Measurements from ENCODE around the gene MBTPS1. TPM values are rescaled to one million over a fixed set of nuclear protein-coding genes. Genes with fewer than 3 reads are reported as not detected.

The MBTPS1 gene
- total and polyA plus RNA-seq, 9 of the 15 experiments (the other 6 are each of a cell fraction or from before 2014, with no cell fraction given), result 2.8 to 57.6 (median 43.8) TPM

DNA sequence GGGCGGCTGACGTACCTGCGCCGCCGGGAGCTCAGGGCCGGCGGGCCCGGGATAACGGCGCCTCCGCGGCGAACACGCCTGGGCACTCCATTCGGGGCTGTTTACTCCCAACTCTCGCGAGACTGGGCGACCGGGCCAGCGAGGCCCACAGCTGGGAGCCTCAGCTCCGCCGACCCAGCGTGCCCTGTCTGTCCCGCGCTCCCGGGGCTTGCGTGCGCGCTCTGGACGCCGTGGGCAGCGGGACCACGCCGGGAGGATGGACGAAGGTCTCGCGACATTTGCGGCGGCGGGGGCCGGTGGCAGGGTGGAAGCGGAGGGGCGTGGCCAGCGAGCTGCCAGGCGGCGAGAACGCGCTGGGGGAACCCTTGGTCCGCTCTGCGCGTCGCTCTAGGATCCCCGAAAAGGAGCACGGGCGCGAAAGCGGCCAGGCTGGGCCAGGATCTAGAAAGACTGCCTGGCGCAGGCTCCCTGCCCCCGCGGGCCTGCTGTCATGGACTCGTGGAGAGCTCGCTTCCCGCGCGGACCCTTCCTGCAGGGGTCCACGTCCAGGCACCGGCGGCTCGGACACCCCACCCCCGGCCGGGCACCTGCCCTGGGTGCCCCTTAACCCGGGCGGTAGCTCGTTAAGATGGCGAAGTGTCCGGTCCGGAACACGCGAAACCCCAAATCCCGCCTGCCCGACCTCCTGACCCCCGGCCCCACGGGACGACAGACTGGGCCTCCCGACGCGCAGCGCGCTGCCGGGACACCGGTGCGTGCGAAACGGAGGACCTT, at the start of gene MBTPS1 (continued):
- TF ChIP-seq, protein P1, sequence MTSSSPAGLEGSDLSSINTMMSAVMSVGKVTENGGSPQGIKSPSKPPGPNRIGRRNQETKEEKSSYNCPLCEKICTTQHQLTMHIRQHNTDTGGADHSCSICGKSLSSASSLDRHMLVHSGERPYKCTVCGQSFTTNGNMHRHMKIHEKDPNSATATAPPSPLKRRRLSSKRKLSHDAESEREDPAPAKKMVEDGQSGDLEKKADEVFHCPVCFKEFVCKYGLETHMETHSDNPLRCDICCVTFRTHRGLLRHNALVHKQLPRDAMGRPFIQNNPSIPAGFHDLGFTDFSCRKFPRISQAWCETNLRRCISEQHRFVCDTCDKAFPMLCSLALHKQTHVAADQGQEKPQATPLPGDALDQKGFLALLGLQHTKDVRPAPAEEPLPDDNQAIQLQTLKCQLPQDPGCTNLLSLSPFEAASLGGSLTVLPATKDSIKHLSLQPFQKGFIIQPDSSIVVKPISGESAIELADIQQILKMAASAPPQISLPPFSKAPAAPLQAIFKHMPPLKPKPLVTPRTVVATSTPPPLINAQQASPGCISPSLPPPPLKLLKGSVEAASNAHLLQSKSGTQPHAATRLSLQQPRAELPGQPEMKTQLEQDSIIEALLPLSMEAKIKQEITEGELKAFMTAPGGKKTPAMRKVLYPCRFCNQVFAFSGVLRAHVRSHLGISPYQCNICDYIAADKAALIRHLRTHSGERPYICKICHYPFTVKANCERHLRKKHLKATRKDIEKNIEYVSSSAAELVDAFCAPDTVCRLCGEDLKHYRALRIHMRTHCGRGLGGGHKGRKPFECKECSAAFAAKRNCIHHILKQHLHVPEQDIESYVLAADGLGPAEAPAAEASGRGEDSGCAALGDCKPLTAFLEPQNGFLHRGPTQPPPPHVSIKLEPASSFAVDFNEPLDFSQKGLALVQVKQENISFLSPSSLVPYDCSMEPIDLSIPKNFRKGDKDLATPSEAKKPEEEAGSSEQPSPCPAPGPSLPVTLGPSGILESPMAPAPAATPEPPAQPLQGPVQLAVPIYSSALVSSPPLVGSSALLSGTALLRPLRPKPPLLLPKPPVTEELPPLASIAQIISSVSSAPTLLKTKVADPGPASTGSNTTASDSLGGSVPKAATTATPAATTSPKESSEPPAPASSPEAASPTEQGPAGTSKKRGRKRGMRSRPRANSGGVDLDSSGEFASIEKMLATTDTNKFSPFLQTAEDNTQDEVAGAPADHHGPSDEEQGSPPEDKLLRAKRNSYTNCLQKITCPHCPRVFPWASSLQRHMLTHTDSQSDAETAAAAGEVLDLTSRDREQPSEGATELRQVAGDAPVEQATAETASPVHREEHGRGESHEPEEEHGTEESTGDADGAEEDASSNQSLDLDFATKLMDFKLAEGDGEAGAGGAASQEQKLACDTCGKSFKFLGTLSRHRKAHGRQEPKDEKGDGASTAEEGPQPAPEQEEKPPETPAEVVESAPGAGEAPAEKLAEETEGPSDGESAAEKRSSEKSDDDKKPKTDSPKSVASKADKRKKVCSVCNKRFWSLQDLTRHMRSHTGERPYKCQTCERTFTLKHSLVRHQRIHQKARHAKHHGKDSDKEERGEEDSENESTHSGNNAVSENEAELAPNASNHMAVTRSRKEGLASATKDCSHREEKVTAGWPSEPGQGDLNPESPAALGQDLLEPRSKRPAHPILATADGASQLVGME (CRISPR knock-in tag; IDR thresholded peaks at IDR 0.05), result peak; percentile 30; the same call in 1 of the 2 replicates
- TF ChIP-seq SMAD4 (CRISPR knock-in tag; conservative IDR thresholded peaks at IDR 0.05), result peak; percentile 78
- TF ChIP-seq TEAD4 (IDR thresholded peaks at IDR 0.05; ENCODE audit: low read length), result 0 out of 2 replicates have a peak, but pooled peaks have one; percentile 2
- TF ChIP-seq TEAD4 (CRISPR knock-in tag; IDR thresholded peaks at IDR 0.05; ENCODE audit: borderline replicate concordance), result no peak
- TF ChIP-seq, protein P2, sequence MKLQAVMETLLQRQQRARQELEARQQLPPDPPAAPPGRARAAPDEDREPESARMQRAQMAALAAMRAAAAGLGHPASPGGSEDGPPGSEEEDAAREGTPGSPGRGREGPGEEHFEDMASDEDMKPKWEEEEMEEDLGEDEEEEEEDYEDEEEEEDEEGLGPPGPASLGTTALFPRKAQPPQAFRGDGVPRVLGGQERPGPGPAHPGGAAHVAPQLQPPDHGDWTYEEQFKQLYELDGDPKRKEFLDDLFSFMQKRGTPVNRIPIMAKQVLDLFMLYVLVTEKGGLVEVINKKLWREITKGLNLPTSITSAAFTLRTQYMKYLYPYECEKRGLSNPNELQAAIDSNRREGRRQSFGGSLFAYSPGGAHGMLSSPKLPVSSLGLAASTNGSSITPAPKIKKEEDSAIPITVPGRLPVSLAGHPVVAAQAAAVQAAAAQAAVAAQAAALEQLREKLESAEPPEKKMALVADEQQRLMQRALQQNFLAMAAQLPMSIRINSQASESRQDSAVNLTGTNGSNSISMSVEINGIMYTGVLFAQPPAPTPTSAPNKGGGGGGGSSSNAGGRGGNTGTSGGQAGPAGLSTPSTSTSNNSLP (IDR thresholded peaks at IDR 0.05; ENCODE audit: borderline replicate concordance, low read depth, low read length), result no peak
- TF ChIP-seq JUND (IDR thresholded peaks at IDR 0.05; ENCODE audit: borderline replicate concordance, low read depth, low read length), result no peak; the same call in none of the 2 replicates
- peak; percentile 20; the same call in 1 of the 3 replicates for TF ChIP-seq JUND (tag; IDR thresholded peaks at IDR 0.05; ENCODE audit: borderline replicate concordance, low read depth, low read length)
- peak; percentile 83 for TF ChIP-seq EGR1 (conservative IDR thresholded peaks at IDR 0.05)
- TF ChIP-seq, protein P3, sequence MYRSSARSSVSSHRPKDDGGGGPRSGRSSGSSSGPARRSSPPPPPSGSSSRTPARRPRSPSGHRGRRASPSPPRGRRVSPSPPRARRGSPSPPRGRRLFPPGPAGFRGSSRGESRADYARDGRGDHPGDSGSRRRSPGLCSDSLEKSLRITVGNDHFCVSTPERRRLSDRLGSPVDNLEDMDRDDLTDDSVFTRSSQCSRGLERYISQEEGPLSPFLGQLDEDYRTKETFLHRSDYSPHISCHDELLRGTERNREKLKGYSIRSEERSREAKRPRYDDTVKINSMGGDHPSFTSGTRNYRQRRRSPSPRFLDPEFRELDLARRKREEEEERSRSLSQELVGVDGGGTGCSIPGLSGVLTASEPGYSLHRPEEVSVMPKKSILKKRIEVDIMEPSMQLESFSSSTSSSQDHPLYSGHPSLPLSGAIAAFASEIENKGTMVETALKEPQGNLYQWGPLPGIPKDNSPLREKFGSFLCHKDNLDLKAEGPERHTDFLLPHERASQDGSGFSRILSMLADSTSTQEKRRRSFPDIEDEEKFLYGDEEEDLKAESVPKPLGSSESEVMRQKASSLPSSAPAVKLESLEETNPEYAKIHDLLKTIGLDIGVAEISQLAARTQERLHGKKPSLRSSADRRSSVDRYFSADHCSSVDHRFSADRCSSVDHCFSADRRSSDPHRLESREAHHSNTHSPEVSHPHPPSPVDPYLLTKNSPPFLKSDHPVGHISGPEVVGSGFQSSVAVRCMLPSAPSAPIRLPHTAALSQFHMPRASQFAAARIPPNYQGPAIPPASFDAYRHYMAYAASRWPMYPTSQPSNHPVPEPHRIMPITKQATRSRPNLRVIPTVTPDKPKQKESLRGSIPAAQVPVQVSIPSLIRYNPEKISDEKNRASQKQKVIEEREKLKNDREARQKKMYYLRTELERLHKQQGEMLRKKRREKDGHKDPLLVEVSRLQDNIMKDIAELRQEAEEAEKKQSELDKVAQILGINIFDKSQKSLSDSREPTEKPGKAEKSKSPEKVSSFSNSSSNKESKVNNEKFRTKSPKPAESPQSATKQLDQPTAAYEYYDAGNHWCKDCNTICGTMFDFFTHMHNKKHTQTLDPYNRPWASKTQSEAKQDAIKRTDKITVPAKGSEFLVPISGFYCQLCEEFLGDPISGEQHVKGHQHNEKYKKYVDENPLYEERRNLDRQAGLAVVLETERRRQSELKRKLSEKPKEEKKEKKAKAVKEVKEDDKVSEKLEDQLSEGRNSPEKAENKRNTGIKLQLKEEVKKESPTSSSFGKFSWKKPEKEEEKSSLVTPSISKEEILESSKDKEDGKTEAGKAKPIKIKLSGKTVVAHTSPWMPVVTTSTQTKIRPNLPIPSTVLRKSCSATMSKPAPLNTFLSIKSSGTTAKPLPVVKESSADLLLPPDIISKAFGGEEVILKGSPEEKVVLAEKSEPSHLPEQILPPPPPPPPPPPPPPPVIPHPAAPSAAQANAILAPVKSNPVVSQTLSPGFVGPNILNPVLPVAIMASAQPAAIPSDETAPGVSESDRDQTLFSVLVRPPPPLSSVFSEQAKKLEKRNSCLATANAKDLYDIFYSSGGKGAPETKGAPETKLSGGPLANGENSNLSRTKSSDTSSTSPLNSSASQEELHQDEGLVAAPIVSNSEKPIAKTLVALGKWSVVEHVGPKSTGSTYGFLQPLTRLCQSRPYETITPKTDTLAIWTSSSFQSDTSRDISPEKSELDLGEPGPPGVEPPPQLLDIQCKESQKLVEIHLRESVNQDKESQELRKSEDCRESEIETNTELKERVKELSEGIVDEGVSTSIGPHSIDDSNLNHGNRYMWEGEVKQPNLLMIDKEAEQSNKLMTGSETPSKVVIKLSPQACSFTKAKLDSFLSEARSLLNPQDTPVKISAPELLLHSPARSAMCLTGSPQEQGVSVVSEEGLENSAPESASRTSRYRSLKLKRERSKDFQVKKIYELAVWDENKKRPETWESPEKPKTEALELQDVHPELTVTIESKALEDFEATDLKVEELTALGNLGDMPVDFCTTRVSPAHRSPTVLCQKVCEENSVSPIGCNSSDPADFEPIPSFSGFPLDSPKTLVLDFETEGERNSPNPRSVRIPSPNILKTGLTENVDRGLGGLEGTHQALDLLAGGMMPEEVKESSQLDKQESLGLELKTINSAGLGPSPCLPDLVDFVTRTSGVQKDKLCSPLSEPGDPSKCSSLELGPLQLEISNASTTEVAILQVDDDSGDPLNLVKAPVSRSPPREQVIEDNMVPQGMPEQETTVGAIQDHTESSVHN (IDR thresholded peaks at IDR 0.05; ENCODE audit: borderline replicate concordance in 1 of 2, low read depth in 1 of 2), result no peak
